Measurements from ENCODE around the gene BBS1.
"Not testable (repeated sequence)": the region's sequence is repeated elsewhere in the genome, so short reads cannot be mapped to it uniquely, and the experiment has no call there.

Gene BBS1

GRCh38 chr11:66541892-66542291, 31.5 kb downstream of the BBS1 start:
- TF ChIP-seq CTCF (conservative IDR thresholded peaks at IDR 0.05; ENCODE audit: low read length) = no peak
- DNase-seq (ENCODE audit: low read depth) = no peak
- no peak overlapping the region for H3K4me3 ChIP-seq (ENCODE audit: low read length)

- peak; percentile 32 for DNase-seq (ENCODE audit: low read depth)
- TF ChIP-seq CTCF (conservative IDR thresholded peaks at IDR 0.05; ENCODE audit: low read length) = no peak
- no peak overlapping the region for H3K4me3 ChIP-seq (ENCODE audit: low read length)
Measured at GRCh38 chr11:66542362-66542761, 31.9 kb downstream of the BBS1 start.

GRCh38 chr11:66543263-66544107, 33.0 kb downstream of the BBS1 start:
- peak; percentile 28 for TF ChIP-seq CTCF (conservative IDR thresholded peaks at IDR 0.05; ENCODE audit: low read length)
- no peak for DNase-seq (ENCODE audit: low read depth)
- H3K4me3 ChIP-seq (ENCODE audit: low read length) = no peak overlapping the region

- peak overlapping the region; percentile 74 for H3K4me3 ChIP-seq (ENCODE audit: low read length)
Measured at GRCh38 chr11:66544952-66545351, 34.5 kb downstream of the BBS1 start.

GRCh38 chr11:66545701-66546367, 35.4 kb downstream of the BBS1 start, which contains the start of gene ZDHHC24:
ZDHHC24 (minus strand) TSS chr11:66546048; CDS start chr11:66546003, 45 bp downstream.
- peak within 1 kb of the TSS; percentile 74 for H3K4me3 ChIP-seq (ENCODE audit: low read length)
- TF ChIP-seq CTCF (conservative IDR thresholded peaks at IDR 0.05; ENCODE audit: low read length) = no peak
- DNase-seq (ENCODE audit: low read depth) = peak; percentile 97

More at GRCh38 chr11:66544952-66545351, 34.5 kb downstream of the BBS1 start:
- not testable (repeated sequence) for DNase-seq (ENCODE audit: low read depth)

- TF ChIP-seq CTCF (conservative IDR thresholded peaks at IDR 0.05; ENCODE audit: low read length) = no peak
- DNase-seq (ENCODE audit: low read depth) = no peak
- peak within 1 kb of the TSS; percentile 74 for H3K4me3 ChIP-seq (ENCODE audit: low read length)
Measured at GRCh38 chr11:66546368-66546965, 36.0 kb downstream of the BBS1 start, which contains the start of gene ACTN3. ACTN3 (plus strand) TSS chr11:66546903; CDS start chr11:66546938, 35 bp downstream.

- no peak for TF ChIP-seq CTCF (conservative IDR thresholded peaks at IDR 0.05; ENCODE audit: low read length)
- no peak for DNase-seq (ENCODE audit: low read depth)
- H3K4me3 ChIP-seq (ENCODE audit: low read length) = no peak overlapping the region
Measured at GRCh38 chr11:66546966-66547661, 36.7 kb downstream of the BBS1 start.

Measured in AG10803 (cell line).